Common myeloid progenitor, CD34-positive (primary cell): Measurements from ENCODE around the gene KICS2. TPM values are rescaled to one million over a fixed set of nuclear protein-coding genes. Genes with fewer than 3 reads are reported as not detected.
A peak's percentile ranks its signal among the peaks of the same experiment; 100 is the strongest.

Experiments
- CTCF ChIA-PET: fragments of 350-600 bp; sonication (Branson Sonifier 250); formaldehyde crosslinking; loops from one replicate; lab custom pipeline; 2021; ENCODE audit warnings: antibody characterized with exemption; lab: Charles Lee
- POLR2A ChIA-PET: fragments of 350-600 bp; sonication (Branson Sonifier 250); formaldehyde crosslinking; loops from one replicate; lab custom pipeline; 2021; ENCODE audit warnings: antibody characterized with exemption; lab: Charles Lee
- DNase-seq, 3 donors: peaks; one replicate each; pipeline versions ENCODE4 v3.0.0 to v3.0.0-alpha.2; 2013
- H3K27ac ChIP-seq, 2 experiments: 1 replicate in 1 of 2; 2 replicates in 1 of 2; pipeline ENCODE4 v1.7.0; 2013; ENCODE audit warnings: inconsistent platforms in 2 of 2, low read length in 2 of 2, mild to moderate bottlenecking in 2 of 2, low read depth in 1 of 2, moderate library complexity in 1 of 2; ENCODE audit not compliant: severe bottlenecking in 2 of 2, insufficient read depth in 1 of 2, poor library complexity in 1 of 2
- H3K27me3 ChIP-seq, 5 experiments: replicated peaks in 2 of 5; 1 replicate in 3 of 5; 2 replicates in 2 of 5; pipeline versions ENCODE4 v1.6.1 to v1.7.0; 2013; ENCODE audit warnings: low read length in 4 of 5, mild to moderate bottlenecking in 2 of 5, moderate library complexity in 2 of 5, inconsistent platforms in 1 of 5; ENCODE audit not compliant: insufficient read depth in 5 of 5, control insufficient read depth in 4 of 5
- H3K36me3 ChIP-seq, 4 experiments: 1 replicate in 2 of 4; 2 replicates in 2 of 4; pipeline versions ENCODE4 v1.6.1 to v1.7.0; 2013; ENCODE audit warnings: low read length in 3 of 4, control low read depth in 1 of 4, mild to moderate bottlenecking in 1 of 4; ENCODE audit not compliant: control insufficient read depth in 4 of 4, insufficient read depth in 4 of 4
- H3K4me1 ChIP-seq, 4 experiments: 1 replicate in 3 of 4; 2 replicates in 1 of 4; pipeline versions ENCODE4 v1.6.1 to v1.7.1; 2013; ENCODE audit warnings: low read length in 3 of 4, mild to moderate bottlenecking in 3 of 4, control low read depth in 1 of 4, inconsistent platforms in 1 of 4, moderate library complexity in 1 of 4; ENCODE audit not compliant: control insufficient read depth in 4 of 4, insufficient read depth in 4 of 4; ENCODE audit errors: control extremely low read depth in 1 of 4
- H3K4me3 ChIP-seq, 7 experiments: 1 replicate in 4 of 7; 2 replicates in 3 of 7; pipeline versions ENCODE4 v1.5.1 to v1.7.0; 2013; ENCODE audit warnings: mild to moderate bottlenecking in 7 of 7, low read length in 6 of 7, moderate library complexity in 6 of 7, inconsistent platforms in 2 of 7, low read depth in 2 of 7, control low read depth in 1 of 7; ENCODE audit not compliant: insufficient read depth in 4 of 7, control insufficient read depth in 1 of 7; ENCODE audit errors: extremely low read depth in 1 of 7
- H3K9me3 ChIP-seq, 5 experiments: 1 replicate in 4 of 5; 2 replicates in 1 of 5; pipeline versions ENCODE4 v1.6.1 to v1.7.1; 2013; ENCODE audit warnings: low read length in 4 of 5, mild to moderate bottlenecking in 2 of 5, inconsistent platforms in 1 of 5, low read depth in 1 of 5, moderate library complexity in 1 of 5; ENCODE audit not compliant: control insufficient read depth in 4 of 5, insufficient read depth in 2 of 5; ENCODE audit errors: control extremely low read depth in 1 of 5
- WGBS: methylation state at CpG from one replicate; pipeline ENCODE4 v1.1.5; 2013; ENCODE audit not compliant: insufficient coverage; 5-methylcytosine and 5-hydroxymethylcytosine counted together
- polyA plus RNA-seq: library from polyadenylated mRNA; unstranded; fragments of 120-200 nt; gene quantifications from one replicate; pipeline ENCODE4 v1.2.1, GENCODE V29; 2013

The KICS2 gene
- polyA plus RNA-seq = 14.9 TPM

- H3K36me3 ChIP-seq = no peaks in the 10 kb centered on the region
- no peaks in the 10 kb centered on the region for H3K9me3 ChIP-seq
- H3K4me3 ChIP-seq = peak within 1 kb of the TSS; percentile 75 to 97 (median 90)
- H3K27me3 ChIP-seq = no peaks in the 10 kb centered on the region
- H3K27ac ChIP-seq = peak within 1 kb of the TSS; percentile 93 to 96
- peak; percentile 94 to 97 (median 96) for DNase-seq
- H3K4me1 ChIP-seq = peaks cover 11 to 39% (median 17%) of the 10 kb centered on the region in 4 experiments
- 0% methylated on average over 52 of the region's 56 CpGs for WGBS
- CTCF ChIA-PET = interaction anchor here (1.0 to 1.4 kb wide), 2 partner anchors 8 to 378 kb away, joined by 3 to 4 read pairs; partner anchors contain the start of gene SRGAP1
- POLR2A ChIA-PET = no interaction called here
Observed at GRCh38 chr12:64222009-64222765, at the start of gene KICS2. KICS2 (minus strand) TSS chr12:64222296; CDS start chr12:64222237, 59 bp downstream.

- ChIA-PET CTCF (interaction anchor here (1.7 kb wide), 1 partner anchor 11 kb away, joined by 3 read pairs; no protein-coding TSS in a partner anchor), POLR2A (no interaction called here)
- H3K27me3 ChIP-seq = no peaks in the 10 kb centered on the region
- H3K4me1 ChIP-seq = no peaks in the 10 kb centered on the region
- WGBS = no CpG with 5 or more reads among the region's 1 CpG
- H3K27ac ChIP-seq = no peak overlapping the region
- no peaks in the 10 kb centered on the region for H3K36me3 ChIP-seq
- no peak overlapping the region for H3K4me3 ChIP-seq
- H3K9me3 ChIP-seq = no peaks in the 10 kb centered on the region
- no peak for DNase-seq
Observed at GRCh38 chr12:64270411-64270810, 48.3 kb upstream of the KICS2 start.

GRCh38 chr12:64269161-64269560 is 47.1 kb upstream of the KICS2 start:
- Histone ChIP-seq H3K4me3 (no peak overlapping the region), H3K27ac (no peak overlapping the region), H3K9me3 (no peaks in the 10 kb centered on the region), H3K36me3 (no peaks in the 10 kb centered on the region), H3K27me3 (no peaks in the 10 kb centered on the region), H3K4me1 (no peaks in the 10 kb centered on the region)
- DNase-seq = no peak
- ChIA-PET POLR2A (no interaction called here), CTCF (interaction anchor here (0.8 to 1.7 kb wide), 2 partner anchors 10 to 13 kb away, joined by 3 read pairs; no protein-coding TSS in a partner anchor)
- WGBS = 50% methylated on average over 2 of the region's 2 CpGs

GRCh38 chr12:64268409-64268808 is 46.3 kb upstream of the KICS2 start:
- ChIA-PET CTCF (no interaction called here), POLR2A (no interaction called here)
- Histone ChIP-seq H3K9me3 (no peaks in the 10 kb centered on the region), H3K4me3 (no peak overlapping the region), H3K27ac (no peak overlapping the region), H3K4me1 (no peaks in the 10 kb centered on the region), H3K27me3 (no peaks in the 10 kb centered on the region), H3K36me3 (no peaks in the 10 kb centered on the region)
- DNase-seq = no peak
- WGBS = 71% methylated on average over 1 of the region's 2 CpGs

GRCh38 chr12:64265839-64266238 is 43.7 kb upstream of the KICS2 start:
- H3K4me1 ChIP-seq = no peaks in the 10 kb centered on the region
- POLR2A ChIA-PET = no interaction called here
- peak in 1 of 3 donors; percentile 6 for DNase-seq
- no peak overlapping the region for H3K27ac ChIP-seq
- H3K9me3 ChIP-seq = no peaks in the 10 kb centered on the region
- H3K4me3 ChIP-seq = no peak overlapping the region
- CTCF ChIA-PET = interaction anchor here (1.3 kb wide), 1 partner anchor 9 kb away, joined by 5 read pairs; no protein-coding TSS in a partner anchor
- no peaks in the 10 kb centered on the region for H3K36me3 ChIP-seq
- WGBS = 100% methylated on average over 1 of the region's 2 CpGs
- H3K27me3 ChIP-seq = no peaks in the 10 kb centered on the region

GRCh38 chr12:64261813-64262212 is 39.7 kb upstream of the KICS2 start:
- ChIA-PET CTCF (interaction anchor here (0.9 to 1.3 kb wide), 4 partner anchors 9 to 422 kb away, joined by 3 to 4 read pairs (median 3); no protein-coding TSS in a partner anchor), POLR2A (no interaction called here)
- H3K9me3 ChIP-seq = no peaks in the 10 kb centered on the region
- H3K27ac ChIP-seq = no peak overlapping the region
- WGBS = 100% methylated on average over 2 of the region's 5 CpGs
- no peaks in the 10 kb centered on the region for H3K36me3 ChIP-seq
- DNase-seq = no peak
- H3K27me3 ChIP-seq = no peaks in the 10 kb centered on the region
- no peak overlapping the region for H3K4me3 ChIP-seq
- no peaks in the 10 kb centered on the region for H3K4me1 ChIP-seq

DNA sequence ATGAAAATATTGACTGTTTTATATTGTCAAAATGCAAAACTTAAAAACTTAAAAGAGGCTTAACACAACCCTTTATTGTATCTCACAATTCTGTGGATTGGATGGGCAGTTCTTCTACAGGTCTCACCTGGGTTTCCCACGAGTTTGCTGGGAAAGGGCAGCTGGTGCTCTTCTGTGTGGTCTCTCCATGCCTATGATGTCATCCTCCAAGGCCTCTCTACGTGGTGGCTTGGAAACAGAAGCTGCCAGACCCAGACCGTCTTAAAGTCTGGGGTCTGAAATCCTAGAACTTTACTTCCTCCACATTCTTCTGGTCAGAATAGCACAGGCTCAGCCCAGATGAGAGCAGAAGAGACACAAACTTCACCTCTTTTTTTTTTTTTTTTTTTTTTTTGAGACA is 36.5 kb upstream of the KICS2 start:
- ChIA-PET CTCF (interaction anchor here (0.7 to 6.0 kb wide), 6 partner anchors 13 to 434 kb away, joined by 3 to 53 read pairs (median 3); no protein-coding TSS in a partner anchor), POLR2A (no interaction called here)
- Histone ChIP-seq H3K27ac (no peak overlapping the region), H3K4me1 (peaks cover 0 to 3% (median 0%) of the 10 kb centered on the region in 4 experiments), H3K27me3 (no peaks in the 10 kb centered on the region), H3K4me3 (no peak overlapping the region), H3K9me3 (no peaks in the 10 kb centered on the region), H3K36me3 (no peaks in the 10 kb centered on the region)
- DNase-seq = no peak
- WGBS = 93% methylated on average over 3 of the region's 3 CpGs
